GM10266 (cell line): ENCODE data around the gene ITGB1BP2.
"Not testable (repeated sequence)": the region's sequence is repeated elsewhere in the genome, so short reads cannot be mapped to it uniquely, and the experiment has no call there.

Source experiments
- DNase-seq: peaks from one replicate; pipeline ENCODE4 v3.0.0; 2012; ENCODE audit errors: extremely low spot score
- TF ChIP-seq, protein P1 (sequence below): IDR thresholded peaks from 2 replicates; pipeline ENCODE4 v1.5.1; 2012; ENCODE audit warnings: mild to moderate bottlenecking, low read depth; ENCODE audit not compliant: control insufficient read depth, insufficient read depth; ENCODE audit errors: missing control alignments

The ITGB1BP2 gene

GRCh38 chrX:71269801-71270395 lies 31.7 kb upstream of the ITGB1BP2 start:
- TF ChIP-seq, protein P1, sequence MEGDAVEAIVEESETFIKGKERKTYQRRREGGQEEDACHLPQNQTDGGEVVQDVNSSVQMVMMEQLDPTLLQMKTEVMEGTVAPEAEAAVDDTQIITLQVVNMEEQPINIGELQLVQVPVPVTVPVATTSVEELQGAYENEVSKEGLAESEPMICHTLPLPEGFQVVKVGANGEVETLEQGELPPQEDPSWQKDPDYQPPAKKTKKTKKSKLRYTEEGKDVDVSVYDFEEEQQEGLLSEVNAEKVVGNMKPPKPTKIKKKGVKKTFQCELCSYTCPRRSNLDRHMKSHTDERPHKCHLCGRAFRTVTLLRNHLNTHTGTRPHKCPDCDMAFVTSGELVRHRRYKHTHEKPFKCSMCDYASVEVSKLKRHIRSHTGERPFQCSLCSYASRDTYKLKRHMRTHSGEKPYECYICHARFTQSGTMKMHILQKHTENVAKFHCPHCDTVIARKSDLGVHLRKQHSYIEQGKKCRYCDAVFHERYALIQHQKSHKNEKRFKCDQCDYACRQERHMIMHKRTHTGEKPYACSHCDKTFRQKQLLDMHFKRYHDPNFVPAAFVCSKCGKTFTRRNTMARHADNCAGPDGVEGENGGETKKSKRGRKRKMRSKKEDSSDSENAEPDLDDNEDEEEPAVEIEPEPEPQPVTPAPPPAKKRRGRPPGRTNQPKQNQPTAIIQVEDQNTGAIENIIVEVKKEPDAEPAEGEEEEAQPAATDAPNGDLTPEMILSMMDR = no peak
- no peak for DNase-seq

DNA sequence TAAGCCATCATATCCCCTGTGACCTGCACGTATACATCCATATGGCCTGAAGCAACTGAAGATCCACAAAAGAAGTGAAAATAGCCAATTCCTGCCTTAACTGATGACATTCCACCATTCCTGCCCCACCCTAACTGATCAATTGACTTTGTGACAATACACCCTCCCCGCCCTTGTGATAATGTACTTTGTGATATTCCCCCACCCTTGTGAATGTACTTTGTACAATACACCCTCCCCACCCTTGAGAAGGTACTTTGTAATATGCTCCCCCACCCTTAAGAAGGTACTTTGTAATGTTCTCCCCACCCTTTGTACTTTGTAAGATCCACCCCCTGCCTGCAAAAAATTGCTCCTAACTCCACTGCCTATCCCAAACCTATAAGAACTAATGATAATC lies 29.2 kb upstream of the ITGB1BP2 start:
- DNase-seq = not testable (repeated sequence)

- not testable (repeated sequence) for DNase-seq
These were observed 20.2 kb upstream of the ITGB1BP2 start for GRCh38 chrX:71281300-71281699.

DNA sequence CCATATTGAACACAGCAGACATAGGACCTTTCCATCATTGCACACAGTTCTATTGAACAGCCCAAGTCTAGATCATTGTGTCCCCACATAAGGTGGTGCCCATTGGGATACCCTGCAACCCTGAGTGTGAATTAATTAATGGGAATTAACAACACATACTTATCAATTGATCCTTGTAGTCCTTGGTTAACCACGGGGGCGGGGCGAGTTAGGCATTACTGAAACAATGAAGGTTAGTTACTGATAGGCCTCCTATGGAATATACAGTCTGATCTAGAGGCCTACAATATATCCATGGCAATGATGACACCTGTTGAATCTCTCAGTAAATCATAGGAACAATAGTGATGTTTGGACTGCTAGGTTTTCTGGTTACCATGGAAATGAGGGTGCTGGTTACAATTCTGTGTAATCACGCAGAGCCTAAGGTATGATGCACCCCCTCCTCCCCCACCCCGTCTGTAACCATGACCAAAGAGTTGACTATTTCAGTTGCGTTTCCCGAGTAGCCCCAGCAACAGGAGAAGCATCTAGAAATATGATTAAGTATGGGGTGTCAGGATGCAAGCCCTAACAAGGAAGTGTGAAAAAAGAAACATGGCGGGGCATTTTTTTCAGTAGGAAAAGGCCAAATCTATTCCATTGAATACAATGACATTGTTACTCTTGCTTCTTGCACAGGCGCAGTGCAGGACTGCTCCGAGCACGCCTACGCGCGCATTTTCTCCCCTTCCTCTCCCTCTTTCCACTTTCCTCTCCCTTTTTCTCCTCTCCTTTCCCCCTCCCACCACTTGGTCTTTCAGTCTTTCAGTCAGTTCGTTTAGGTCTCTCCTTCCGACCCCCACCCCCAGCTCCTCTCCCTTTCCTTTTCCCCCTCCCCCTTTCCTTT lies 18.8 kb upstream of the ITGB1BP2 start:
- DNase-seq = peak; percentile 12
- TF ChIP-seq, protein P1 = no peak

DNA sequence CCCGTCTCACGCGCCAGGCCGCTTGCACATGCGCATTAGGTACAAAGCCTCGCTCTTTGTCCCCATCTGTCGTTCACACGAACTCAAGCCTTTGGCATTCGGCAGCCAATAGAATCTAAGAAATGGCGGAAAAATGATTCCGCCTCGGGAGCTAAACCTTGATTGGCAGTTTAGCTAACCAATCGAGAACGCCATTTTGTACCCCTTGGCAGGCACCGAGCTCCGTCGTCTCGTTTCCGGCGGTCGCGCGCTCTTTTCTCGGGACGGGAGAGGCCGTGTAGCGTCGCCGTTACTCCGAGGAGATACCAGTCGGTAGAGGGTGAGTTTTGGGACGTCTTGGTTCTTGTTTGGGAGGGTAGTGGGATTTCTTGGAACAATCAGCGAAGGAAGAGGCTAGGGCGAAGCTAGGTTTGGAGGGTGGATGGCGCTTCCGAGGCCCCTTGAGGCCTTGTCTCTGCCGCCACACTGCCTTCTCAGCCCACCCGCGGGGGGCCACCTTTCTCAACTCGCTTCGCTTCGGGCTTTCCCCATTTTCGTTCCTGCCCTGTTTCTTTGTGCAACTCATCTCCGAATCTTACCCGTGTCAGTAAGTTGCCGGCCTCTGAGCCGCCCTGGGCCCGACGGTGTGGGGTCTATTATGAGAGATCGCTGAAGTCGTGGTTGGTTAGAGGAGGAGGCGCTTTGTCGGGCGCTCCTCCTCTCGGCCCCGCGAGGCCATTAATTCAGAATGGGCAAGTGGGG lies 18.0 kb upstream of the ITGB1BP2 start, which contains the start of gene NONO:
Gene NONO, plus strand, starts transcription at position 233 of the 741 bp plus-strand sequence. CDS start 7,003 bp downstream, outside the sequence.
- DNase-seq = peak; percentile 82

GRCh38 chrX:71285929-71286328 lies 15.6 kb upstream of the ITGB1BP2 start:
- TF ChIP-seq, protein P1 = no peak
- no peak for DNase-seq

More for the DNA sequence above, 18.0 kb upstream of the ITGB1BP2 start, which contains the start of gene NONO:
- TF ChIP-seq, protein P1 = no peak

- TF ChIP-seq, protein P1 = no peak
- DNase-seq = no peak
These were observed 10.2 kb upstream of the ITGB1BP2 start for GRCh38 chrX:71291381-71291780.
